Gastrocnemius medialis (tissue), 4 donors: ENCODE measurements around the gene MNAT1. TPM values are rescaled to one million over a fixed set of nuclear protein-coding genes. Genes with fewer than 3 reads are reported as not detected.

ENCODE experiments used
- ATAC-seq, 2 donors: fragments of 150-250 bp; one replicate each; pipeline ENCODE4 v1.9.1; 2016
- DNase-seq, 2 donors: peaks; one replicate each; pipeline ENCODE4 v3.0.0-alpha.2; 2019
- H3K27ac ChIP-seq, 4 donors: fragments of 200-600 bp; sonication (generic); 1 replicate in 1 of 4; 2 replicates in 3 of 4; pipeline ENCODE4 v1.5.1; 2016 to 2018; ENCODE audit warnings: mild to moderate bottlenecking in 2 of 4, moderate library complexity in 1 of 4
- H3K27me3 ChIP-seq, 3 donors: fragments of 200-600 bp; sonication (generic) in 2 of 3; 1 replicate in 1 of 3; 2 replicates in 2 of 3; pipeline versions ENCODE4 v1.5.1 to v1.6.0; 2016 to 2019; ENCODE audit warnings: mild to moderate bottlenecking in 1 of 3, moderate library complexity in 1 of 3
- H3K36me3 ChIP-seq, 2 donors: fragments of 200-600 bp; sonication (generic) in 1 of 2; one replicate each; pipeline ENCODE4 v1.5.1; 2017 to 2018
- H3K4me1 ChIP-seq, 2 donors: fragments of 200-600 bp; sonication (generic) in 1 of 2; one replicate each; pipeline ENCODE4 v1.5.1; 2016 to 2017; ENCODE audit warnings: mild to moderate bottlenecking in 2 of 2
- H3K4me3 ChIP-seq, 4 donors: fragments of 200-600 bp; sonication (generic) in 3 of 4; 1 replicate in 1 of 4; 2 replicates in 3 of 4; pipeline ENCODE4 v1.5.1; 2016 to 2019; ENCODE audit warnings: mild to moderate bottlenecking in 2 of 4
- H3K9me3 ChIP-seq, 3 donors: fragments of 200-600 bp; sonication (generic) in 2 of 3; 1 replicate in 1 of 3; 2 replicates in 2 of 3; pipeline ENCODE4 v1.5.1; 2016 to 2019
- POLR2A ChIP-seq, 2 donors: fragments of 450-650 bp; IDR thresholded peaks; one replicate each; pipeline ENCODE4 v1.6.1; 2017; ENCODE audit warnings: antibody characterized with exemption in 2 of 2, mild to moderate bottlenecking in 2 of 2, moderate library complexity in 2 of 2
- in situ Hi-C, 4 donors: fragments of 200-750 bp; cut with MboI; loops; one replicate each; pipeline versions ENCODE4 v1.15.0 to v1.8.0; 2017; ENCODE audit warnings: low sequenced_read_pairs in 4 of 4
- intact Hi-C: fragments of 100-400 bp; cut with DNase I; formaldehyde crosslinking; loops from one replicate; pipeline ENCODE4 v1.15.1; 2023; ENCODE audit warnings: low total_unique reads
- total RNA-seq, 4 donors: library from RNA; depleted of rRNA; stranded (reverse); fragments of >200 nt; gene quantifications; one replicate each; pipeline versions ENCODE4 v1.1.0 to v1.2.3, GENCODE V29; 2016
- TF ChIP-seq, protein P1 (sequence below), 5 experiments: fragments of 450-650 bp in 3 of 5; fragments of 200-600 bp in 2 of 5; sonication (generic) in 2 of 5; IDR thresholded peaks in 4 of 5; conservative IDR thresholded peaks in 1 of 5; 1 replicate in 4 of 5; 2 replicates in 1 of 5; pipeline ENCODE4 v1.5.1; 2016 to 2019; ENCODE audit warnings: antibody characterized with exemption in 5 of 5, mild to moderate bottlenecking in 3 of 5, moderate library complexity in 3 of 5

The MNAT1 gene
- total RNA-seq, 4 donors from 2014 or later, result 50.1 to 69.2 (median 62.0) TPM

GRCh38 chr14:60980811-60981632 is 246.5 kb downstream of the MNAT1 start, which contains the start of the genes SLC38A6 and TRMT5:
Gene SLC38A6 (plus strand): TSS chr14:60981245. CDS start chr14:60981278, 33 bp downstream.
Gene TRMT5 (minus strand): TSS chr14:60981079. CDS start chr14:60980973, 106 bp downstream.
- H3K9me3 ChIP-seq, result no peaks in the 10 kb centered on the region
- DNase-seq, result peak; percentile 92 to 94
- in situ Hi-C loops (loop anchor here in 1 of 4 donors (10.0 to 25.0 kb wide), 2 partner anchors 266 to 344 kb away; partner anchors contain the start of gene SIX1), intact Hi-C loops (loop anchor here (2.0 to 5.0 kb wide), 5 partner anchors 119 to 334 kb away; partner anchors contain the start of genes MNAT1, SIX1 and SIX4)
- peaks cover 56 to 57% of the 10 kb centered on the region in 2 donors for H3K4me1 ChIP-seq
- H3K4me3 ChIP-seq, result peak within 1 kb of the TSS; percentile 69 to 90 (median 83)
- TF ChIP-seq, protein P1, sequence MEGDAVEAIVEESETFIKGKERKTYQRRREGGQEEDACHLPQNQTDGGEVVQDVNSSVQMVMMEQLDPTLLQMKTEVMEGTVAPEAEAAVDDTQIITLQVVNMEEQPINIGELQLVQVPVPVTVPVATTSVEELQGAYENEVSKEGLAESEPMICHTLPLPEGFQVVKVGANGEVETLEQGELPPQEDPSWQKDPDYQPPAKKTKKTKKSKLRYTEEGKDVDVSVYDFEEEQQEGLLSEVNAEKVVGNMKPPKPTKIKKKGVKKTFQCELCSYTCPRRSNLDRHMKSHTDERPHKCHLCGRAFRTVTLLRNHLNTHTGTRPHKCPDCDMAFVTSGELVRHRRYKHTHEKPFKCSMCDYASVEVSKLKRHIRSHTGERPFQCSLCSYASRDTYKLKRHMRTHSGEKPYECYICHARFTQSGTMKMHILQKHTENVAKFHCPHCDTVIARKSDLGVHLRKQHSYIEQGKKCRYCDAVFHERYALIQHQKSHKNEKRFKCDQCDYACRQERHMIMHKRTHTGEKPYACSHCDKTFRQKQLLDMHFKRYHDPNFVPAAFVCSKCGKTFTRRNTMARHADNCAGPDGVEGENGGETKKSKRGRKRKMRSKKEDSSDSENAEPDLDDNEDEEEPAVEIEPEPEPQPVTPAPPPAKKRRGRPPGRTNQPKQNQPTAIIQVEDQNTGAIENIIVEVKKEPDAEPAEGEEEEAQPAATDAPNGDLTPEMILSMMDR (IDR thresholded peaks at IDR 0.05 in 4 of 5, conservative IDR thresholded peaks at IDR 0.05 in 1 of 5), result peak in 1 of 5 experiments; percentile 30
- peak; percentile 48 to 58 for TF ChIP-seq POLR2A (IDR thresholded peaks at IDR 0.05)
- H3K36me3 ChIP-seq, result peaks cover 0 to 12% of the 10 kb centered on the region in 2 donors
- peak; percentile 86 to 92 for ATAC-seq
- H3K27me3 ChIP-seq, result no peaks in the 10 kb centered on the region
- H3K27ac ChIP-seq, result peak within 1 kb of the TSS; percentile 88 to 95 (median 90)

- ATAC-seq, result peak; percentile 47 to 57
- DNase-seq, result no peak
- H3K27me3 ChIP-seq, result no peaks in the 10 kb centered on the region
- H3K4me3 ChIP-seq, result peak overlapping the region; percentile 69 to 90 (median 83)
- H3K4me1 ChIP-seq, result peaks cover 56 to 57% of the 10 kb centered on the region in 2 donors
- H3K36me3 ChIP-seq, result peaks cover 0 to 12% of the 10 kb centered on the region in 2 donors
- H3K27ac ChIP-seq, result peak overlapping the region; percentile 88 to 95 (median 90)
- in situ Hi-C loops (loop anchor here in 1 of 4 donors (10.0 to 25.0 kb wide), 2 partner anchors 267 to 345 kb away; partner anchors contain the start of gene SIX1), intact Hi-C loops (loop anchor here (2.0 to 5.0 kb wide), 5 partner anchors 120 to 335 kb away; partner anchors contain the start of genes MNAT1, SIX1 and SIX4)
- no peaks in the 10 kb centered on the region for H3K9me3 ChIP-seq
- no peak for TF ChIP-seq POLR2A (IDR thresholded peaks at IDR 0.05)
Measured at GRCh38 chr14:60981633-60982455, 247.3 kb downstream of the MNAT1 start.

- no peak overlapping the region for H3K27ac ChIP-seq
- intact Hi-C loops (loop anchor here (5.0 kb wide), 4 partner anchors 122 to 337 kb away; partner anchors contain the start of genes SIX1 and SIX4), in situ Hi-C loops (loop anchor here in 1 of 4 donors (10.0 to 25.0 kb wide), 2 partner anchors 269 to 347 kb away; partner anchors contain the start of gene SIX1)
- TF ChIP-seq, protein P1 (IDR thresholded peaks at IDR 0.05 in 4 of 5, conservative IDR thresholded peaks at IDR 0.05 in 1 of 5), result no peak
- no peak for TF ChIP-seq POLR2A (IDR thresholded peaks at IDR 0.05)
- no peak overlapping the region for H3K4me3 ChIP-seq
- peaks cover 0 to 28% of the 10 kb centered on the region in 2 donors for H3K36me3 ChIP-seq
- H3K27me3 ChIP-seq, result no peaks in the 10 kb centered on the region
- peaks cover 37 to 44% of the 10 kb centered on the region in 2 donors for H3K4me1 ChIP-seq
- ATAC-seq (no peak), DNase-seq (no peak)
- H3K9me3 ChIP-seq, result no peaks in the 10 kb centered on the region
Measured at GRCh38 chr14:60984196-60984595, 249.6 kb downstream of the MNAT1 start.

- no peak for ATAC-seq
Measured at GRCh38 chr14:60986500-60986899, 251.9 kb downstream of the MNAT1 start.

More at GRCh38 chr14:60986500-60986899, 251.9 kb downstream of the MNAT1 start:
- intact Hi-C loops (no loop called here), in situ Hi-C loops (loop anchor here in 1 of 4 donors (10.0 to 25.0 kb wide), 2 partner anchors 272 to 349 kb away; partner anchors contain the start of gene SIX1)
- Histone ChIP-seq H3K27ac (no peak overlapping the region), H3K36me3 (peaks cover 0 to 50% of the 10 kb centered on the region in 2 donors), H3K9me3 (no peaks in the 10 kb centered on the region), H3K4me3 (no peak overlapping the region), H3K4me1 (peaks cover 23 to 32% of the 10 kb centered on the region in 2 donors), H3K27me3 (no peaks in the 10 kb centered on the region)
- TF ChIP-seq POLR2A (IDR thresholded peaks at IDR 0.05), result no peak
- TF ChIP-seq, protein P1 (IDR thresholded peaks at IDR 0.05 in 4 of 5, conservative IDR thresholded peaks at IDR 0.05 in 1 of 5), result no peak
- no peak for DNase-seq
